ENCODE results near the gene IL17RA.

- no peak for TF ChIP-seq CTCF (IDR thresholded peaks at IDR 0.05; ENCODE audit: low read depth, low read length, missing input control)
- TF ChIP-seq FOXA1 (IDR thresholded peaks at IDR 0.05): no peak
- no peak for TF ChIP-seq JUND (IDR thresholded peaks at IDR 0.05)
- TF ChIP-seq YY1 (IDR thresholded peaks at IDR 0.05): no peak
- TF ChIP-seq ATF3 (IDR thresholded peaks at IDR 0.05): no peak
- TF ChIP-seq HNF4G (IDR thresholded peaks at IDR 0.05): no peak
- TF ChIP-seq MAX (IDR thresholded peaks at IDR 0.05): no peak
- TF ChIP-seq TAF1 (conservative IDR thresholded peaks at IDR 0.05): no peak
- TF ChIP-seq SP1 (IDR thresholded peaks at IDR 0.05): no peak
- TF ChIP-seq GABPA (IDR thresholded peaks at IDR 0.05 in 1 of 2, conservative IDR thresholded peaks at IDR 0.05 in 1 of 2): no peak
- TF ChIP-seq HNF4A (conservative IDR thresholded peaks at IDR 0.05): no peak
These were observed 19.6 kb downstream of the IL17RA start for GRCh38 chr22:17104336-17104935.
